CD4-positive, alpha-beta T cell treated with Interleukin-21 for 1 hour (primary cell): ENCODE data around the gene EHMT1.

ENCODE experiments used
- DNase-seq: peaks from one replicate; pipeline ENCODE4 v3.0.0-alpha.2; 2020

Gene EHMT1

DNA sequence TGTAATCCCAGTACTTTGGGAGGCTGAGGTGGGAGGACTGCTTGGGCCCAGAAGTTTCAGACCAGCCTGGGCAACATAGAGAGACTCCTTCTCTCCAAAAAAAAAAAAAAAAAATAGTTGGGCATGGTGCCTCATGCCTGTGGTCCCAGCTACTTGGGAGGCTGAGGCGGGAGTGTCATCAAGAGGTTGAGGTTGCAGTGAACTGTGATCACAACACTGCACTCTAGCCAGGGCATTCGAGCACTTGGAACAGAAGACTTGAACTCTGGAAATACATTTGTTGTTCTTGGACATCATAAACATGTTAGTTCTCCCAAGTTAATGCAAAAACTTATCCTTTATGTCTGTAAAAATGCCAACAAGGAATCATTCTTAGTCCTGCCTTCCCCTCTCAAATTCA is 29.6 kb downstream of the EHMT1 start:
- no peak for DNase-seq

- no peak for DNase-seq
These were observed 30.7 kb downstream of the EHMT1 start for GRCh38 chr9:137649553-137649952.

DNA sequence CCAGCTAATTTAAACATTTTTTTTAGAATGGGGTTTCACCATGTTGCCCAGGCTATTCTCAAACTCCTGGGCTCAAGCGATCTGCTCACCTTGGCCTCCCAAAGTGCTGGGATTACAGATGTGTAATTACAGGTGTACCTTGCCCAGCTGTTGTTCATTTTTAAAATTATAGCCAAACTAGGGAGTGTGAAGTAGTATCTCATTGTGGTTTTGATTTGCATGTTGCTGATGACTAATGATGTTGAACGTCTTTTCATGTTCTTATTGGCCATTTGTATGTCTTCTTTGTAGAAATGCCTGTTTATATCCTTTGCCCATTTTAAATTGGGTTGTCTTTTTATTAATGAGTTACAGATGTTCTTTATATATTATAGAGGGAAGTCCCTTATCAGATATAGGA is 31.5 kb downstream of the EHMT1 start:
- DNase-seq = no peak

DNA sequence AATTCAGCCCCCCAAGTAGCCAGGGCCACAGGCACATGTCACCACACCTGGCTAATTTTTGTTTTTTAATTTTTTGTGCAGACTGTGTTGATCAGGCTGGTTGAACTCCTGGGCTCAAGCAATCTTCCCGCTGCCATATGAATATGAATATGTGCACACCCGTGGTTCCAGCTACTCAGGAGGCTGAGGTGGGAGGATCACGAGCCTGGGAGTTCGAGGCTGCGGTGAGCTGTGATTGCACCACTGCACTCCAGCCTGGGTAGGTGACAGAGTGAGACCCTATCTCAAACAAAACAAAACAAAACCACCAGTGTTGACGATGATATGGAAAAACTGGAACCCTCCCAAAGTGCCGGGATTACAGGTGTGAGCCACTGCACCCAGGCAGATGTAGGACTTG is 32.0 kb downstream of the EHMT1 start:
- DNase-seq = no peak

GRCh38 chr9:137656416-137656815 is 37.6 kb downstream of the EHMT1 start:
- no peak for DNase-seq

DNA sequence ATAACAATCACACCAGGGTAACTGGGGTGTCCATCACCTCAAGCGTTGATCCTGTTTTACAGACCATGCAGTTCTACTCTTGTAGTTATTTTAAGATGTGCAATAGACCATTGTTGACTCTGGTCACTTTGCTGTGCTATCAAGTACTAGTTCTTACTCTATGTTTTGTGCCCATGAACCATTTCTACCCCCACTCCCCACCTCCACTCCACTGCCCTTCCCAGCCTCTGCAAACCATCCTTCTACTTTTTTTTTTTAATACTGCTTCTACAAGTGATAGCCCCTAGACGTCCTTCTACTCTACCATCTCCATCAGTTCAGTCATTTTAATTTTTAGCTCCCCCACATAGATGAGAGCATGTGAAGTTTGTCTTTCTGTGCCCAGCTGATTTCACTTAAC is 38.8 kb downstream of the EHMT1 start:
- DNase-seq = no peak

- DNase-seq = no peak
These were observed 40.0 kb downstream of the EHMT1 start for GRCh38 chr9:137658781-137659180.

- DNase-seq = no peak
These were observed 41.3 kb downstream of the EHMT1 start for GRCh38 chr9:137660144-137660543.

- no peak for DNase-seq
These were observed 44.8 kb downstream of the EHMT1 start for GRCh38 chr9:137663584-137663983.

DNA sequence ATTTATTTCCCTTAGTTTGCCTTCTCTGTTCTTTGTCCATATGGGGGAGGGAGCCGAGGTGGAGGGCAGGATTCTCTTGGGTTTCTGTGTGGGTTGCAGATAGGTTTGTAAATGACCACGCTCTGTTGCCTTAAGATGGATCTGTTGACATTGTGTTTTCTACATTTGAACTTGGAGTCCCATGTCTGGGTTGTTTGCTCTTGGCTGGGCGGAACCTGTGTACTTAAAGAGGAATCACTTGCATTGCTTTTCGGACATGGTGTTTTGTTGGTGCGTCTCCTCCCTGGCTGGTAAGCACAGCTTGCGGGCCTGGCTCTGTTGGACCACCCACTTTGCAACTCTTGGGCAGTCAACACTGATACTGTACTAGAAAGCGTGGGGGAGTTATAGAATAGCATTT is 45.9 kb downstream of the EHMT1 start:
- no peak for DNase-seq

DNA sequence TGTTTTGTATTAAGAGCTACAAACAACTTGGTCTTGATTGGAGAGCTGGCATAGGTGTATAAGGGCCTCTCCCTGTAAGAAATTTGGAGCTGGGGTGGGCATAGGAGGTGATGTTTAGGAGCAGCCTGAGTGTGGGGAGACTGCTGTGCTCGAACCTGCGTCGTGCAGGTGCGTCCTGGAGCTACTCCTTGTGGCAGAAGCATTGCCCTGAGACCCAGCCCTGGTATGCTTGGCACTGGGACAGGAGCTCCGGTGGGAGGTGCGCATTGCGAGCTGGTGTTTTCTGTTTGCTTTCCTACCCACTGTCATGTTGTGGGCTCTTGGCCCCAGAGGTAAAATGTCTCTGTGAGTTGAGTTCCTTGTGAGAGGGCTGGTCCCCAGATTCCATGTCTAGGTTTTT is 46.4 kb downstream of the EHMT1 start:
- no peak for DNase-seq

GRCh38 chr9:137665697-137666512 is 47.1 kb downstream of the EHMT1 start:
- no peak for DNase-seq

DNA sequence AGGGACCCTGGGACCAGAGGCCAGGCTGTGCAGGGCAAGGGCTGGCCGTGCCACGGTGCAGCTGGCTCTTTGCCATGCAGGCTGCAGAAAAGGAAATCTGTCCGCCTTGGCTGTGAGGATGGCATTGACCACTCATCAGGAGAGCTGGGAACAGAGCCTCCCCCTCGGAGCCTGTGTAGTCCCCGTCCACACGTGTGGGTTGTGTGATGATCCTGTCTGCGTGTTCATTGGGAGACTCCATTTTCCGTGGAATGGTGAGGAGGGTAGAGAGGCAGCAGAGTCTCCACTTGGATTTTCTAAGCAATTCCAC is 47.7 kb downstream of the EHMT1 start:
- DNase-seq = no peak

- DNase-seq = no peak
These were observed 48.3 kb downstream of the EHMT1 start for GRCh38 chr9:137666955-137667670.

GRCh38 chr9:137668203-137668602 is 49.4 kb downstream of the EHMT1 start:
- no peak for DNase-seq

GRCh38 chr9:137669261-137669672 is 50.5 kb downstream of the EHMT1 start:
- DNase-seq = no peak

- DNase-seq = no peak
These were observed 51.8 kb downstream of the EHMT1 start for GRCh38 chr9:137670391-137671195.

GRCh38 chr9:137671196-137671538 is 52.4 kb downstream of the EHMT1 start:
- DNase-seq = no peak

DNA sequence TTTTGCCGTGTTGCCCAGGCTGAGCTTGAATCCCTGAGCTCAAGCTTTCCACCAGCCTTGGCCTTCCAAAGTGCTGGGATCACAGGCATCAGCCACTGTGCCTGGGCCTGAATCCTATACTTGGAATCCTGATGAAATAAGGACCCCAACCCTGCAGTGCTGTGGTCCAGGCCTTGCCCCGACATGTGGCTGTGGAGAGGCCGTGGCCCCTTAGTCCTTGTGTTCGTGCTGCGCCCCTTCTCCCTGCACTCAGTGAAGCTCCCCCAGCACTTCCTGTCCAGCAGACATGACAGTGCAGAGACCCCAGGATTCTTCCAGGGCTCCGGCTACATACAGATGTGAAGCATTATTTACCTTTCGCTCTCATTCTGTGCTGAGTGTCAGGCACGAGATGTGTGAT is 52.9 kb downstream of the EHMT1 start:
- DNase-seq = no peak

DNA sequence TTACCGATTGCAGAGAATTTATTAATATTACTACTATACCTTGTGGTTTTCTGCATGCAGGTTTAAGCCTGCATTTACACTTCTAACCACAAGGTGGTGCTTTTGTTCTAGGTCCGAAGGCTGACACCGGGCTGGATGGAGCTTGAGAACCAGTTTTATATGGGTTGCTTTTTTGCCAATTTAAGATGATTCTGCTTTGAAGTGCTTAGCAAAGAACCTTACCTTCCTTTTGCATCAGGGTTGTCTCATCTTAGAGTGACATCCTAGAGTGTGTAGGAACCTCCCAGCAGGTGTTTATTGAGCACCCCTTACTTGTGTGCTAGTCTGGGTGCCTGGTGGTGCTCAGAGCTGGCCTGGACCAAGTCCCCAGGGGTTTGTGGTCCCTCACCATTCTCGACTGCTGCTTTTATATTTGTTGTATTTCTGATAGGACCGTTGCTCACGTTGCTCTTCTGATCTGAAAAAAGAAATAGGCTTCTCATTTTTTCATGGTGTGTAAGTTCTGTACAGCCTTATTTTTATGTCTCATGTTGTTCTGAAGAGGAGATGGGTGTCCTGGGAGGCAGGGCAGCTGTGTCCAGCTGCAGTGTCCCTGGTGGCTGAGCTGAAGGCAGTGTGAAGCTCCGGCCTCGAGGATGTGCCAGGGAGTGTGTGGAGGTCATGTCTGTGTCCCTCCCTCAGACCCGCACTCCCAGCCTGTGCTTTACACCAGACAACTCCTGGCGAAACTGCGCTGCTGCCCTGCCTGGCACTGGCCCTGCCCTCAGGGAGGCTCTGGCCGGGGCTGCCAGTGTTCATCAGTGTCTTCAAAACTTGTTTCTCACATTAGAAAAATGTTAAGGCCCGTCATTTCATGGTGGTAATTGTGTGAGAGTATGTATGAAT is 54.3 kb downstream of the EHMT1 start:
- peak; percentile 70 for DNase-seq

GRCh38 chr9:137673886-137674285 is 55.1 kb downstream of the EHMT1 start:
- no peak for DNase-seq

GRCh38 chr9:137674307-137674975 is 55.6 kb downstream of the EHMT1 start:
- no peak for DNase-seq
